Endothelial cell of umbilical vein (primary cell): ENCODE data around the gene ZFYVE21. TPM values are rescaled to one million over a fixed set of nuclear protein-coding genes. Genes with fewer than 3 reads are reported as not detected.

Source experiments
- BruUV-seq: library from RNA; stranded (reverse); fragments of 400-500 nt; replicated peaks from 2 replicates; lab custom pipeline; 2021; lab: Mats Ljungman, UMichigan
- CTCF ChIA-PET: fragments of 300-600, 350-600 bp; sonication (Branson Sonifier 250); formaldehyde crosslinking; loops from one replicate; lab custom pipeline; 2021; ENCODE audit warnings: antibody characterized with exemption, inconsistent platforms; lab: Charles Lee
- POLR2A ChIA-PET: fragments of 300-600, 350-600 bp; sonication (Branson Sonifier 250); formaldehyde crosslinking; loops from one replicate; lab custom pipeline; 2021; ENCODE audit warnings: antibody characterized with exemption, inconsistent platforms; lab: Charles Lee
- DNase-seq: peaks from one replicate; pipeline ENCODE4 v3.0.0-alpha.2; 2011; ENCODE audit warnings: low read depth, low spot score
- FAIRE-seq: peaks from 2 replicates; lab custom pipeline; 2011; peaks lifted over from hg19 to GRCh38; lab: Jason Lieb, UNC
- H2AFZ ChIP-seq: 2 replicates; pipeline ENCODE4 v1.6.0; 2012; ENCODE audit warnings: low read depth, low read length, control low read depth, inconsistent platforms
- H3K27ac ChIP-seq: 2 replicates; pipeline ENCODE4 v1.5.1; 2011; ENCODE audit warnings: low read depth, mild to moderate bottlenecking, control low read depth, low read length, moderate library complexity; ENCODE audit not compliant: insufficient read depth
- H3K27me3 ChIP-seq, 2 experiments: 2 replicates each; pipeline versions ENCODE4 v1.6.0 to v1.6.1; 2011; ENCODE audit warnings: low read length in 2 of 2, mixed read lengths in 1 of 2; ENCODE audit not compliant: control insufficient read depth in 2 of 2, insufficient read depth in 2 of 2
- H3K36me3 ChIP-seq, 2 experiments: 2 replicates in 1 of 2; 3 replicates in 1 of 2; pipeline ENCODE4 v1.5.1; 2011; ENCODE audit warnings: low read length in 2 of 2, mild to moderate bottlenecking in 1 of 2, moderate library complexity in 1 of 2; ENCODE audit not compliant: control insufficient read depth in 2 of 2, insufficient read depth in 2 of 2; ENCODE audit errors: extremely low read depth in 1 of 2
- H3K4me1 ChIP-seq: 3 replicates; pipeline ENCODE4 v1.5.1; 2011; ENCODE audit warnings: mild to moderate bottlenecking, low read length; ENCODE audit not compliant: control insufficient read depth, insufficient read depth; ENCODE audit errors: extremely low read depth
- H3K4me2 ChIP-seq: 2 replicates; pipeline ENCODE4 v1.6.1; 2011; ENCODE audit warnings: low read length, control low read depth, mixed read lengths; ENCODE audit not compliant: insufficient read depth
- H3K4me3 ChIP-seq, 3 experiments: fragments of 200-600 bp in 1 of 3; sonication (generic), shearing (Covaris generic) in 1 of 3; replicated peaks in 1 of 3; 2 replicates each; pipeline ENCODE4 v1.5.1; 2011 to 2016; ENCODE audit warnings: control low read depth in 3 of 3, low read length in 3 of 3, mild to moderate bottlenecking in 2 of 3, inconsistent platforms in 1 of 3, low read depth in 1 of 3, moderate library complexity in 1 of 3; ENCODE audit not compliant: insufficient read depth in 1 of 3
- H3K79me2 ChIP-seq: 2 replicates; pipeline ENCODE4 v1.6.0; 2012; ENCODE audit warnings: low read length, inconsistent platforms; ENCODE audit not compliant: control insufficient read depth, insufficient read depth
- H3K9ac ChIP-seq: replicated peaks from 2 replicates; pipeline ENCODE3; 2011; ENCODE audit warnings: low read length, control low read depth; ENCODE audit not compliant: insufficient read depth; ENCODE audit errors: extremely low read depth
- H3K9me1 ChIP-seq: replicated peaks from 3 replicates; pipeline ENCODE4 v1.6.0; 2011; ENCODE audit warnings: mild to moderate bottlenecking, low read length; ENCODE audit not compliant: control insufficient read depth, insufficient read depth; ENCODE audit errors: extremely low read depth
- H3K9me3 ChIP-seq: replicated peaks from 2 replicates; pipeline ENCODE4 v1.5.1; 2012; ENCODE audit warnings: low read length, inconsistent platforms; ENCODE audit not compliant: control insufficient read depth, insufficient read depth
- H4K20me1 ChIP-seq: replicated peaks from 2 replicates; pipeline ENCODE3; 2011; ENCODE audit warnings: mild to moderate bottlenecking, low read length; ENCODE audit not compliant: control insufficient read depth, insufficient read depth; ENCODE audit errors: extremely low read depth
- EZH2 ChIP-seq: IDR thresholded peaks from 2 replicates; pipeline ENCODE4 v1.6.1; 2012; ENCODE audit warnings: borderline replicate concordance, low read depth, mild to moderate bottlenecking, moderate library complexity, low read length, inconsistent platforms; ENCODE audit not compliant: severe bottlenecking
- FOS ChIP-seq: IDR thresholded peaks from 2 replicates; pipeline ENCODE4 v1.6.1; 2011; ENCODE audit warnings: mild to moderate bottlenecking, low read length, moderate library complexity, borderline replicate concordance; ENCODE audit not compliant: insufficient read depth
- GATA2 ChIP-seq: IDR thresholded peaks from 2 replicates; pipeline ENCODE4 v1.7.0; 2011; ENCODE audit warnings: low read depth, mild to moderate bottlenecking, moderate library complexity, mixed read lengths, low read length; ENCODE audit not compliant: insufficient read length, insufficient read depth
- JUN ChIP-seq: IDR thresholded peaks from 2 replicates; pipeline ENCODE4 v1.6.1; 2011; ENCODE audit warnings: borderline replicate concordance, low read depth; ENCODE audit not compliant: insufficient read length, insufficient read depth
- MYC ChIP-seq: IDR thresholded peaks from one replicate; pipeline ENCODE4 v1.6.1; 2011; ENCODE audit warnings: mild to moderate bottlenecking, low read depth, low read length
- POLR2A ChIP-seq: IDR thresholded peaks from 2 replicates; pipeline ENCODE4 v1.6.1; 2012; ENCODE audit warnings: low read depth, mild to moderate bottlenecking, control low read depth, low read length
- POLR2AphosphoS5 ChIP-seq: IDR thresholded peaks from 2 replicates; pipeline ENCODE4 v1.6.1; 2012; ENCODE audit warnings: low read depth, mild to moderate bottlenecking, control low read depth, low read length, moderate library complexity; ENCODE audit not compliant: insufficient read depth
- dilution Hi-C: fragments of 300-500 bp; cut with MboI; formaldehyde crosslinking; loops from one replicate; pipeline ENCODE4 v1.15.0; 2019; ENCODE audit warnings: low sequenced_read_pairs; ENCODE audit not compliant: extremely low pct_ligation_motif_present
- intact Hi-C: fragments of 100-400 bp; cut with micrococcal nuclease; formaldehyde crosslinking; loops from one replicate; pipeline ENCODE4 v1.10.0; 2022
- polyA plus RNA-seq, 4 experiments: library from polyadenylated mRNA; depleted of rRNA in 3 of 4; stranded (reverse) in 3 of 4; unstranded in 1 of 4; fragments of >200 nt; gene quantifications; 2 replicates each; pipeline versions ENCODE4 v1.2.1 to v1.2.3, GENCODE V29; 2011 to 2012; ENCODE audit warnings: missing spikeins in 1 of 4
- total RNA-seq: library from RNA; stranded (reverse); gene quantifications from 2 replicates; pipeline ENCODE4 v1.2.3, GENCODE V29; 2021
- TF ChIP-seq, protein P1 (sequence below), 2 donors: IDR thresholded peaks; 1 replicate in 1 of 2; 2 replicates in 1 of 2; pipeline ENCODE4 v1.5.1; 2011; ENCODE audit warnings: low read length in 2 of 2, mild to moderate bottlenecking in 2 of 2, moderate library complexity in 2 of 2, control low read depth in 1 of 2, inconsistent platforms in 1 of 2, low read depth in 1 of 2; ENCODE audit not compliant: insufficient read depth in 1 of 2; ENCODE audit errors: extremely low read depth in 1 of 2
- TF ChIP-seq, protein P2 (sequence below): IDR thresholded peaks from 2 replicates; pipeline ENCODE4 v1.6.1; 2011; ENCODE audit not compliant: insufficient read depth, insufficient read length

Gene ZFYVE21
- total and polyA plus RNA-seq, 2 donors (not counting 3 experiments of a cell fraction or from before 2014, with no cell fraction given) = 54.5 to 98.3 TPM

DNA sequence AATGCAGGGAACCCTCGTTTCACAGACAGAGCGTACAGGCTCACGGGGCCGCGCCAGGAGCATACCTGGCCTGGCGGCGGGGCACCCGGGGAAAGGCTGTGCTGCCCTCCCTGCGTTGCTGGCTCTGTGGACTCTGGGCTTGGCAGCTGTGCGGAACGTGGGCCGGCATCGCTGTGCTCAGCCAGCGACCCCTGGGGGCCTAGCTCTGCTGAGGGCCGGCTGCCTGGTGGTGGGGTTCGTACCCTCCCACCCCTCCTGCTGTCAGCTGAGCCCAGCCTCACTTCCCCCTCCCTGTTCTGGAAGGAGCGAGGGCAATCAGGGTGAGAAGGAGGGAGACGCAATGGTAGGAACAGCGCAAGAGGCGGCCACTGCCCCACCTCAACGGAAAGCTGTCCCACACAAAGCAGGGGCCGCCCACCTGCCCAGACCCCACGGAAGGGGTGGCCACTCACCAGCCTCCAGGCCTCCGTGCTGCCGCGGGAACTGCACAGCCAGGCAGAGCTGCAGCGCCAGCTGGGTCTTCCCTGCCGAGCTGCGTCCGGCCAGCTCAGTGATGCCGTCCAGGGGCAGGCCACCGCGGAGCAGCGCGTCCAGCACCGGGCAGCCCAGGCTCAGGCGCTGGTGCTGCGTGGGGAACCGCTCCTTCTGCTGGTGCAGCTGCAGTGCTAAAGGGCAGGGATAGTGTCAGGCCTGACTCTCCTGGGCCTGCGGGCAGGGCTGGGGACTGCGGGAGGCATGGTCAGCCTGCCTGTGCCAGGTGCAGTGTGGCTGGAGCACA lies 8.9 kb upstream of the ZFYVE21 start:
- Histone ChIP-seq H3K4me2 (no peak overlapping the region), H3K4me1 (peaks cover 46% of the 10 kb centered on the region), H3K4me3 (no peak overlapping the region), H3K79me2 (no peaks in the 10 kb centered on the region), H3K27me3 (no peaks in the 10 kb centered on the region), H2AFZ (no peak overlapping the region), H3K9ac (no peak overlapping the region), H3K9me3 (no peaks in the 10 kb centered on the region), H3K9me1 (no peaks in the 10 kb centered on the region), H3K27ac (no peak overlapping the region), H4K20me1 (no peaks in the 10 kb centered on the region), H3K36me3 (peaks cover 0 to 12% of the 10 kb centered on the region in 2 experiments)
- BruUV-seq = no TSS peak
- POLR2A ChIA-PET = no interaction called here
- no peak for DNase-seq
- intact Hi-C loops = no loop called here
- dilution Hi-C loops = no loop called here
- CTCF ChIA-PET = interaction anchor here (1.0 kb wide), 1 partner anchor 9 kb away, joined by 4 read pairs; the partner anchor contains the start of genes XRCC3 and ZFYVE21
- TF ChIP-seq, protein P1, sequence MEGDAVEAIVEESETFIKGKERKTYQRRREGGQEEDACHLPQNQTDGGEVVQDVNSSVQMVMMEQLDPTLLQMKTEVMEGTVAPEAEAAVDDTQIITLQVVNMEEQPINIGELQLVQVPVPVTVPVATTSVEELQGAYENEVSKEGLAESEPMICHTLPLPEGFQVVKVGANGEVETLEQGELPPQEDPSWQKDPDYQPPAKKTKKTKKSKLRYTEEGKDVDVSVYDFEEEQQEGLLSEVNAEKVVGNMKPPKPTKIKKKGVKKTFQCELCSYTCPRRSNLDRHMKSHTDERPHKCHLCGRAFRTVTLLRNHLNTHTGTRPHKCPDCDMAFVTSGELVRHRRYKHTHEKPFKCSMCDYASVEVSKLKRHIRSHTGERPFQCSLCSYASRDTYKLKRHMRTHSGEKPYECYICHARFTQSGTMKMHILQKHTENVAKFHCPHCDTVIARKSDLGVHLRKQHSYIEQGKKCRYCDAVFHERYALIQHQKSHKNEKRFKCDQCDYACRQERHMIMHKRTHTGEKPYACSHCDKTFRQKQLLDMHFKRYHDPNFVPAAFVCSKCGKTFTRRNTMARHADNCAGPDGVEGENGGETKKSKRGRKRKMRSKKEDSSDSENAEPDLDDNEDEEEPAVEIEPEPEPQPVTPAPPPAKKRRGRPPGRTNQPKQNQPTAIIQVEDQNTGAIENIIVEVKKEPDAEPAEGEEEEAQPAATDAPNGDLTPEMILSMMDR (IDR thresholded peaks at IDR 0.05; ENCODE audit: extremely low read depth in 1 of 2, insufficient read depth in 1 of 2, low read depth in 1 of 2, low read length in 2 of 2) = no peak
- TF ChIP-seq FOS = no peak
- TF ChIP-seq MYC = no peak
- TF ChIP-seq POLR2A = no peak
- no peak for TF ChIP-seq POLR2AphosphoS5
- TF ChIP-seq EZH2 = no peak
- no peak for TF ChIP-seq GATA2
- no peak for TF ChIP-seq JUN
- TF ChIP-seq, protein P2, sequence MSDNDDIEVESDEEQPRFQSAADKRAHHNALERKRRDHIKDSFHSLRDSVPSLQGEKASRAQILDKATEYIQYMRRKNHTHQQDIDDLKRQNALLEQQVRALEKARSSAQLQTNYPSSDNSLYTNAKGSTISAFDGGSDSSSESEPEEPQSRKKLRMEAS = no peak
- no peak for FAIRE-seq
